ENCODE data around the gene EXTL1.

Gene EXTL1

DNA sequence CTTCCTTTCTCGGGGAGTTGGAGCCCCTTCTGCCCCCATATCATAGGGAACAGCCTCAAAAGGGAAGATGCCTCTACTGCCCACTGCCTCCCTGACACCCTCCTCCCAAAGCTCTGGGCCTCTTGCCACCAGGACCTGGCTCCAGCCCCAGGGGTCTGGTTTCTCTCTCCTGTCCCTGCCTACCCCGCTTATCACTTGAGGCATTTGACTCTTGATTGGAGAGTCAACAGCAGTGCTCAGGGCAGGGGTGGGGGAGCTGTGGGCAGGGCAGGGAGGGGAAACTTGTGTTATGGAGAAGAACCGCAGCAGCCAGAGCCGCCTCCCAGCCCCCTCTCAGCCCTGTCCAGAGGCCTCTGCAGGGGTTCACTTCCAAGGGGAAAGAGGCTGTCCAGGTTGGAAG is 45.3 kb downstream of the EXTL1 start:
- H3K9me2 ChIP-seq (replicated peaks; ENCODE audit: insufficient read depth, low read length), result no peaks in the 10 kb centered on the region
- H2AFZ ChIP-seq (ENCODE audit: low read depth, low read length, severe bottlenecking), result no peak overlapping the region
- no peak overlapping the region for H3K4me2 ChIP-seq (ENCODE audit: low read depth, low read length, poor library complexity, severe bottlenecking)
- H4K20me1 ChIP-seq (ENCODE audit: low read depth, low read length), result no peaks in the 10 kb centered on the region
- no peak overlapping the region for H3K27ac ChIP-seq (ENCODE audit: low read depth, low read length)
- no peaks in the 10 kb centered on the region for H3K79me2 ChIP-seq (ENCODE audit: insufficient read depth, low read length)
- no peaks in the 10 kb centered on the region for H3K36me3 ChIP-seq (ENCODE audit: low read length)
- H3F3A ChIP-seq (ENCODE audit: insufficient read depth), result no peaks in the 10 kb centered on the region
- H3K27me3 ChIP-seq (ENCODE audit: low read length), result no peaks in the 10 kb centered on the region
- H3K9me3 ChIP-seq (ENCODE audit: insufficient read depth, low read length), result no peaks in the 10 kb centered on the region
- TF ChIP-seq EZH2phosphoT487 (conservative IDR thresholded peaks at IDR 0.05; ENCODE audit: low read length), result no peak
- TF ChIP-seq, protein P1, sequence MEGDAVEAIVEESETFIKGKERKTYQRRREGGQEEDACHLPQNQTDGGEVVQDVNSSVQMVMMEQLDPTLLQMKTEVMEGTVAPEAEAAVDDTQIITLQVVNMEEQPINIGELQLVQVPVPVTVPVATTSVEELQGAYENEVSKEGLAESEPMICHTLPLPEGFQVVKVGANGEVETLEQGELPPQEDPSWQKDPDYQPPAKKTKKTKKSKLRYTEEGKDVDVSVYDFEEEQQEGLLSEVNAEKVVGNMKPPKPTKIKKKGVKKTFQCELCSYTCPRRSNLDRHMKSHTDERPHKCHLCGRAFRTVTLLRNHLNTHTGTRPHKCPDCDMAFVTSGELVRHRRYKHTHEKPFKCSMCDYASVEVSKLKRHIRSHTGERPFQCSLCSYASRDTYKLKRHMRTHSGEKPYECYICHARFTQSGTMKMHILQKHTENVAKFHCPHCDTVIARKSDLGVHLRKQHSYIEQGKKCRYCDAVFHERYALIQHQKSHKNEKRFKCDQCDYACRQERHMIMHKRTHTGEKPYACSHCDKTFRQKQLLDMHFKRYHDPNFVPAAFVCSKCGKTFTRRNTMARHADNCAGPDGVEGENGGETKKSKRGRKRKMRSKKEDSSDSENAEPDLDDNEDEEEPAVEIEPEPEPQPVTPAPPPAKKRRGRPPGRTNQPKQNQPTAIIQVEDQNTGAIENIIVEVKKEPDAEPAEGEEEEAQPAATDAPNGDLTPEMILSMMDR (IDR thresholded peaks at IDR 0.05; ENCODE audit: insufficient read depth, low read length, poor library complexity, severe bottlenecking), result no peak
- no peak overlapping the region for H3K4me3 ChIP-seq (ENCODE audit: insufficient read depth, low read length, poor library complexity, severe bottlenecking)
- no peak overlapping the region for H3K9ac ChIP-seq (ENCODE audit: low read length)

DNA sequence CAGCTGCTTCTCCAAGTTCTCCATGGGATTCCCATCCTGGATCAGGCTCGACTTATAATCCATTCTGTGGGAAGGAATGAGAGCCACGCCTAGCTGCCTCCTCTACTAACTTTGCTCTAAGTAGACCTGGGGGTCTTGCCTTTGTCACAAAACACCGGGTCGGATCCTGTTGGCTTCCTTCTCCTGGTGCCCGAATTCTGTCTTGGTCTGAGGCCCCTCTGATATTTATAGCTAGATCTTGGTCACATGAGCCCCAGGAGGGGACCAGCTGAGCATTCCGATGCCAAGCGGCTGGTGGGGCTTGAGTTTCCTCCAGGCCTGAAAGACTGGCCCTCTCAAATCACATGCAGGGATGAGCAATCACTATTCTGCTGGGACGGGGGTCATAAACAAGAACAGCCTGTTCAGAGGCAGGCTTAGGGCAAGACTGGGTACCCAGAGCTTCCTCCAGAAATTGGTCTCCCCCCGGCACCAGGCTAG is 45.9 kb downstream of the EXTL1 start, which contains the start of gene TRIM63:
Gene TRIM63, minus strand, starts transcription at position 199 of the 480 bp plus-strand sequence. Its CDS starts 136 bp downstream, at position 63.
- TF ChIP-seq, protein P1 (IDR thresholded peaks at IDR 0.05; ENCODE audit: insufficient read depth, low read length, poor library complexity, severe bottlenecking), result no peak
- no peak for TF ChIP-seq EZH2phosphoT487 (conservative IDR thresholded peaks at IDR 0.05; ENCODE audit: low read length)
- Histone ChIP-seq H3K79me2 (ENCODE audit: insufficient read depth, low read length) (no peaks in the 10 kb centered on the region), H3K36me3 (ENCODE audit: low read length) (no peaks in the 10 kb centered on the region), H2AFZ (ENCODE audit: low read depth, low read length, severe bottlenecking) (no peak within 1 kb of the TSS), H3F3A (ENCODE audit: insufficient read depth) (no peaks in the 10 kb centered on the region), H3K27ac (ENCODE audit: low read depth, low read length) (no peak within 1 kb of the TSS), H3K4me3 (ENCODE audit: insufficient read depth, low read length, poor library complexity, severe bottlenecking) (no peak within 1 kb of the TSS), H3K27me3 (ENCODE audit: low read length) (no peaks in the 10 kb centered on the region), H3K9me2 (replicated peaks; ENCODE audit: insufficient read depth, low read length) (no peaks in the 10 kb centered on the region), H3K9me3 (ENCODE audit: insufficient read depth, low read length) (no peaks in the 10 kb centered on the region), H3K9ac (ENCODE audit: low read length) (no peak within 1 kb of the TSS), H4K20me1 (ENCODE audit: low read depth, low read length) (no peaks in the 10 kb centered on the region), H3K4me2 (ENCODE audit: low read depth, low read length, poor library complexity, severe bottlenecking) (no peak within 1 kb of the TSS)

DNA sequence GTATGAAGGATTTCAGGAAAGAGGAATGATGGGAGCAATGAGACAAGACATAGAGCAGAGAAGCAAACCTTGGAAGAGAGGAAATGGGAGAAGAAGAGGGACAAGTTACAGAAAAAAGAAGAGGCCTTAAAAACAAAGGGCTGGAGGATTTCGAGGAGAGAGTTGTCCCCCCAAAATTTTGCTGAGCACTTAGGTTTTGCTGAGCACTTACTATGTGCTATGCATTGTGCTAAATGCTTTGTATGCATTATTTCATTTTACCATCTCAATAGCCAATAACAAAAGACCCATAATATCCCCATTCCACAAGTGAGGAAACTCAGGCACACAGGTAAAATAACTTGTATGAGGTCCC is 48.3 kb downstream of the EXTL1 start:
- no peak overlapping the region for H3K9ac ChIP-seq (ENCODE audit: low read length)
- H3K9me2 ChIP-seq (replicated peaks; ENCODE audit: insufficient read depth, low read length), result no peaks in the 10 kb centered on the region
- no peak overlapping the region for H2AFZ ChIP-seq (ENCODE audit: low read depth, low read length, severe bottlenecking)
- no peaks in the 10 kb centered on the region for H3K9me3 ChIP-seq (ENCODE audit: insufficient read depth, low read length)
- H3F3A ChIP-seq (ENCODE audit: insufficient read depth), result no peaks in the 10 kb centered on the region
- no peaks in the 10 kb centered on the region for H4K20me1 ChIP-seq (ENCODE audit: low read depth, low read length)
- no peaks in the 10 kb centered on the region for H3K36me3 ChIP-seq (ENCODE audit: low read length)
- H3K27me3 ChIP-seq (ENCODE audit: low read length), result no peaks in the 10 kb centered on the region
- no peak overlapping the region for H3K4me3 ChIP-seq (ENCODE audit: insufficient read depth, low read length, poor library complexity, severe bottlenecking)
- TF ChIP-seq, protein P1 (IDR thresholded peaks at IDR 0.05; ENCODE audit: insufficient read depth, low read length, poor library complexity, severe bottlenecking), result no peak
- TF ChIP-seq EZH2phosphoT487 (conservative IDR thresholded peaks at IDR 0.05; ENCODE audit: low read length), result no peak
- no peak overlapping the region for H3K27ac ChIP-seq (ENCODE audit: low read depth, low read length)
- no peak overlapping the region for H3K4me2 ChIP-seq (ENCODE audit: low read depth, low read length, poor library complexity, severe bottlenecking)
- no peaks in the 10 kb centered on the region for H3K79me2 ChIP-seq (ENCODE audit: insufficient read depth, low read length)

Data from SU-DHL-6 (cell line).